Stimulated activated CD4-positive, alpha-beta T cell treated with anti-CD3 and anti-CD28 coated beads, Interleukin-2, amount 100 ng/mL, for 24 hours (primary cell): ENCODE measurements around the gene AMFR.
A peak's percentile ranks its signal among the peaks of the same experiment; 100 is the strongest.

Experiments
- DNase-seq, 2 donors: peaks; one replicate each; pipeline ENCODE4 v3.0.0-alpha.2; 2020

Gene AMFR

DNA sequence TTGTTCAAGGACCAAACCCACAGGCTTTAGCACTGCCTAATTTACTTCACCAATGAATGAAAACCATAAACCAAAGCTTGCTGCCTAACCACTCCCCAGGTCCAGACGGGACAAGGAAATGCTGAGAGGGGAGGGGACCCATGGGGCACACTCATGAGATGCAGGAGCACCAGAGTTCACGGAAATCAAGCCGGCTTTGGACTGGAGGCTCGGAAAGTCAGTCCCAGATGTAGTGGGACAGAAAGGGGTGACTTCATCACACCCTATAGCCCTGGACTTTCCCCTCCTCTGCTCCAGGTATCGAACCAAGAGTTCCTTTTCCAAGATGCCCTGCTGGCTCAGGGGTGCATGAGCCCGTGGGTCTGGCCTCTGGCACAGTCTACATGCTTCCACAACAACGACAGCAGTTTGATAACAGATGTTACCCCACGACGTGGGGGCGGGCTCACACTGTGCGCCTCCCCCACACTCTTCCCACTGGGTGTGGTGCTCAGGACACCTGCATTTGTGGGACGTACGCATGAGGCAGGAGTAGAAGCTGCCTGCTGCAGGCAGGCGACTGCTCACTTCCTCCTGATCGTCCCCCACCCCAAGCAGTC lies 63.2 kb downstream of the AMFR start:
- no peak for DNase-seq

DNA sequence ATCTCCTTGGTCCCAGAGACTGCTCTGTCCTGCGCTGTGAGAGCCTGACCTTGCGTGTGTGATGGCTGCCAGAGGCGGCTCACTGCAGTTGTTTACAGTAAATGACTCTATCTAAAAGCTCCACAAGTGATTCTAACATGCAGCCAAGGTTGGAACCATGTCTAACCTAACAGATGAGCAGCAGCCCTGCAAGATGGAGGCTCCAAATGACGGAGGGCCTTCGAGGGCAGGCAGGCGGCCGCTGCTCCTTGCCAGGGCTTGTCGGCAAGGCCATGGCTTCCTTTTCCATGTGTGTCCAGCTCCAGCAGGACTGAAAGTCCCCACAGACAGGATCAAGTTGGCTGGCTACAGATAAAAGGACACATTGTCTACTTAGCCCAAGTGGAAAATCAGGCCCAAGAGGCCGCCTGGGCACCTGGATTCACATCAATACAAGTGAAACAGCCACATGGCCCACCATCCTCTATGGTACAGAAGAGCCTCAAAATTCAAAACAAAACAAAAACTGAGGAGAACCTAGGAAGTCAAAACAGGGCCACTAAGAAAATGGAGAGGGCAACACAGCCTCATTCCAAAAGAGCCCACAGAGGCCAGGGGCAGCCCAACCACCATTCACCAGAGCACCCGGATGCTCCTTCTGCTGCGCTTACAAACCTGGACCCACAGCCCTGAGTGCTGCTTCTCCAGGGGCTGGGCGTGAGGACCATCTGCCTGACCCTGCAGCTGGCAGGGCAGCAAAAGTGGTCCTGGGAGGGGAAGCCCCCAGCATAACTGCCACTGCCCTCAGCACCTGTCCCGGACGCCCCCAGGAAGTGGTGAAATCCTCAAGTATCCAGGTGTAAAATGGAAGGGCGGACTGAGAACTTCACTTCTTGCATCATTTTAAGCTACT lies 65.0 kb downstream of the AMFR start:
- DNase-seq: peak in 1 of 2 donors; percentile 13

DNA sequence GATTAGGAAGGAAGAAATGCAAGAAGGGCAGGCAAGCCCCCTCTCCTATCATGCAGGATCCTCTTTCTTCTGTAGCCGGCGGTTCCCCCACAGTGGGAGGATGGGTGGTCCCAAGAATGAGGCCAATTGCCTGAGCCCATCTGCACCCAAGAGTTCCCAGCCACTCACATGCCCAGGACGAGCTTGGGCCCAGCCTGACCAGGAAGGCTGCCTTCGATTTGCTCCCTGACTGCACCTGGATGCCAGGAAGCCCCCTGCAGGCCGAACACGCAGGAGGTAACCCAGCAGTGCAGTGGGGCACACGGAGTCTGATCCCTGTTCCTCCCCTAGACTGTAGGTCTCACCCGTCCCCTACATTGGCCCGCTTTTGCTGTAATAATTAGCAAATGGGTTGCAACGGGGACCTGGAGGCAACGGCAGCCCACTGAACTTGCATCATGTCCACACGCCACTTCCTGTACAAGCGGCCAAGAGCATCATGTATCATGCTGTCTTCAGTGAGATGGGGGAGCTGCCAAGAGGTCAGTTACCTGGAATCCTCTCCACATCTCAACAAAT lies 67.5 kb downstream of the AMFR start:
- DNase-seq: peak in 1 of 2 donors; percentile 16

DNA sequence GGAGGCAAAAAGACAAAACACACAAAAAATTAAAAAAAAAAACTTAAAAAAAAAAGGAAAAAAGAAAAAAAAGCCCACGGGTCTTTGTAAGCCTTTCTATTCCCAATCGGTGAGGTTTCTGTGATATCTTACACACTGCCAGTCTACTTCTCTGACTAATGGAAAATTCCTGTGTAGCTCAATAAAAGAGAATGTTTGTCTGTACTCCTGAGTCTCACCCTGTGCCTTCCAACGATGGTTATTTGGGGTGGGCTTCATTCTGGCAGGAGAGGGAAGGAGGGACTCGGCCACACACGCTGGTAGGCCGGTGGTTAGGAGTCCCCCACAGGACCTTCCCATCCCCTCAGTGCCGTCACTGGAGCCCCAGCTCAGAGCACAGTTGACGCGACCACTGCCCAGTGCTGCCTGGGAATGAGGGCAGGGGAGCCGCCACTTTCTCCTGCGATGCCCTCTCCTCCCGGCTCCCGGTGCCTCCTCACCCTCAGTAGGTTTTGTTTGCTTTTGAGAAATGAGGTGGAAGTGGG lies 68.0 kb downstream of the AMFR start:
- DNase-seq: peak in 1 of 2 donors; percentile 17

DNA sequence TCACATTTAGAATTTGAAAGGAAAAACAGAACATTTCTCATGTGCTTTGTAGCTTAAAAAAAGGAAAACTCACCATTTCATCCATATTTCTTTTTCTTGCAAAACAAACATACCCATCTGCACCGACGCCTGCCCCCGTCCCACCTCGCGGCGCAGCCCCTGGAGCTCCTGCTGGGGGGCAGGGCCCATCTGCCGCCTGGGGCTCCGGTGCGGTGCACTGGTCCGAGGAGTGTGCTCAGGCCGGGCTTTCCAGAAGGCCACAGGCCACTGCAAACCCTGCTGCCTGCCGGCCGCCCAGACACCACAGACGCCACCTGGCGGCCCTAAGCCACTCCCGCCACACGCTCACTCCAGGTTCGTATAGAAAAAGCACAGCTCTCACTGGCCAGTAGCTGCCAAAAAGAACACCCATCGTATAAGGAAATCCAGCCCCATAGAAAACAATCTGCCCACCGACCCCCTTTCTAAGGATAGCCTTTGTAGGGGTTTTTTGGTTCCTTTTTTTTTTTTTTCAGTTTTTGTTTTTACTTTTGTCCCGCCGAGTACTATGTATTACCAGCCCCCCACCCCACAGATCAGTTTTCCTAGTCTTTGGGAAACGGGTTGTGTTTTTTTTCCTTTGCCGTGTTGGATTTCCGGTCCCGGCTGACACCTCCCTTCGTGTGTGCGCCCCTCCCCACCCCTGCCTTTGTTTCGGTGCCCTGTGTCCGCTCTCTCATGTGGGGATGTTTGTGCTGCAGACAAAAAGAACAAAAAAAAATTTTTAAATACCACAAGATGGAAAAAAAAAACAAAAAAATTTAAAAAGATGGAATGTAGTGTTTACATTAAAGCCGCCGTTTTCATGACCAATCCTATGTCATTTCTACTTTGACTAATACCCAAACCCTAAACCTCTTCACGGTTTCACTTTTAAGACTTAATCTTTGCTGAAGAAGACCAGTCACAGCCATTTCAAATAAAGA lies 68.8 kb downstream of the AMFR start:
- peak; percentile 52 to 64 for DNase-seq

DNA sequence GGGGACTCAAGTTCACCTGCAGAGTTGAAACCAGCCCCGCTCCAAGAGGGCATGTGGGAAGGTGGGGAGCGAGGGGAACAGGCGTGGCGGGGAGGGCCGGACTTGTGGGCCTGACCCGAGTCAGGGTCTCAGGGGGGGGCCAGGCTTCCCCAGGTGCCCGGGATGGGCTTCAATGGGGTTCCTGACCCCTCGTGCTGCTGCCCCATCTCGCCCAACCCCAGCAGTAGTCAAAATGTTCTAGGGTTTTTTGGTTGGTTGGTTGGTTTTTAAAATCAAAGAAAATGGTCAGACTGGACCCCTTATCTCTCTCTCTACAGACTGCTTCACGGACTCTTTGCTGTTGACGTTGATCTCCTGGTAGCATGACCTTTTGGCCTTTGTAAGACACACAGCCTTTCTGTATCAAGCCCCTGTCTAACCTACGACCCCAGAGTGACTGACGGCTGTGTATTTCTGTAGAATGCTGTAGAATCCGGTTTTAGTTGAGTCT lies 69.5 kb downstream of the AMFR start:
- no peak for DNase-seq

DNA sequence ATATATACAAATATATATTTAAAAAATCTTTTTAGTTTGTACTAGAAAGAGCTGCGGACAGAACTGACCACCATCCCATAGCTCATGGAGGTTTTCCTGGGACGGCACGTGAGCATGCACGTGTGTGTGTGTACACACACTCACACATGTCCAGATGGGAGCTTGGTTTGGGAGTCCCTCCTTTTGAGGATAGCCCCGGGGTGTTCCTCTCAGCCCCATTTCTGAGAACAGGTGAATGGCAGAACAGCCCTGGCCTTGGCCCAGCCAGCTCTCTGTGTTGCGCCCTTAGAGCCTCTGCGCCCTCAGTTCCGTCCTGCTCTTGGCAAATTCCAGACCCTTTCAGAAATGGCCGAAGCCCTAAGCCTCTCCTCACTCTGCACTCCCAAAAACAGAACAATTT lies 70.1 kb downstream of the AMFR start:
- no peak for DNase-seq

DNA sequence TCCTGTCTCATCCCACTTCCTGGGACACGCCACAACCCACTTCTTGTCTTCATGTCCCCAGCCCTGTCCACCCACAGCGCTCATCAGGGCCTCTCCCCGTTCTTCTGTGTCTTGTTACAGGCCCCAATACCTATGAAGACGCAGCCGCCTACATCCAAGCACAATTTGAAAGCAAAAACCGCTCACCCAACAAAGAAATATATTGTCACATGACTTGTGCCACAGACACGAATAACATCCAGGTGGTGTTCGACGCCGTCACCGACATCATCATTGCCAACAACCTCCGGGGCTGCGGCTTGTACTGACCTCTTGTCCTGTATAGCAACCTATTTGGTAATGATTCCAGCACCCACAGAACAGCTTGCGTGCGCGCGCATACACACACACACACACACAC lies 70.6 kb downstream of the AMFR start:
- no peak for DNase-seq

DNA sequence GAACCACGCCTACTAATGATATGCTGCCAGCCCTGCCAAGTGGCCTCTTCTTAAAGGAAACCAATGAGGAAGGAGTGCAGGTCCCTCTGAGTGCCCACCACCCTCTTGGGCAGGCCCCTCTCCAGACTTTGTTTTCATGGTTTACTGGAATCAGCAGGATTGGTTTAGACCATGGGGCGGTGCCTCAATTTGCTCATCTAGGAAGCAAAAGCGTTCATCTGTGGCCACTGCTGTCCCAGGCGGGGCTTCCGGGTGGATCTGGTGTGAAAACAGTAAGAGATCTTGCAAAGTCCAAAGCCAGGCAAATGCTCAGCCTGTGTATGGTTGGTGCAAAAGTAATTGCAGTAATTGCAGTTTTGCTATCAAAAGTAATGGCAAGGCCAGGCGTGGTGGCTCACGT lies 71.3 kb downstream of the AMFR start:
- no peak for DNase-seq

DNA sequence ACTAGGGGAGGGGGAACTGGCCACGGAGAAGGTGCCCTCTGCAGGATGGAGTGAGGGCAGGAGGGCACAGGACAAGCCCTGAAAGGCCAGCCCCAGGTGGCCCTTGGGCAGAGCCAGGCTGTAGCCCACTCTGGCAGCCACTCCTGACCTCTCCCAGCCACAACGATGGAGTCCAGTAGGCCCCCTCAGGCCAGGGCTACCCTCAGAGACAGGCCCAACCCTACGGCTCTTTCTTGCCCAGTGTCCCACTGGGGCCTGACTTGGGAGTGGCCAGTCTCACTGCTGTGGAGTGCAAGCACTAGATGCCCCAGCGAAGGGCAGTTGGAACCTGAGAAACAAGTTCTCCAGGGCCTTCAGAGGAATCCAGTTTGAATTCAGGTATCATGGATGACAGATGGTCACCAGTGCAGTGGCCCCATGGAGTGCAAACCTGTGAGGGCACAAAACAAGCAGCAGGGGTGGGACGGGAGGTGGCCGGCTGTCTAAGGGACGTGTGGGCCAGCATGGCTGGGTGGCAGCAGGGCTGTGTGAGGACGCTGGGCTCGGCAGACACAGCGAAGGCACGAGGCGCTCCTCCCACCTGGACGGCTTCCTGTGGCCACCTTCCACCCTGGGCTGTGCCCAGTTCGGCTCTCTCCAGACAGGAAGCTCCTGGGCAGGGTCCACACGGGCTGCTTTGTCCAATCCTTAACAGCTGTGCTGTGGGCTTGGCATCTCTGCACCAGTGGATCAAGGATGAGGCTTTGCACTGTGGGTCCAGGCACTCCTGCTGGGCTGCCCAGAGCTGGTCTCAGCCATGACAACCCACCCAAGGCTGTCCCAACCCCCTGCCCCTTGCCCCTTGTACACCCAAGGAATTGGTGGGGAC lies 72.1 kb downstream of the AMFR start:
- no peak for DNase-seq

DNA sequence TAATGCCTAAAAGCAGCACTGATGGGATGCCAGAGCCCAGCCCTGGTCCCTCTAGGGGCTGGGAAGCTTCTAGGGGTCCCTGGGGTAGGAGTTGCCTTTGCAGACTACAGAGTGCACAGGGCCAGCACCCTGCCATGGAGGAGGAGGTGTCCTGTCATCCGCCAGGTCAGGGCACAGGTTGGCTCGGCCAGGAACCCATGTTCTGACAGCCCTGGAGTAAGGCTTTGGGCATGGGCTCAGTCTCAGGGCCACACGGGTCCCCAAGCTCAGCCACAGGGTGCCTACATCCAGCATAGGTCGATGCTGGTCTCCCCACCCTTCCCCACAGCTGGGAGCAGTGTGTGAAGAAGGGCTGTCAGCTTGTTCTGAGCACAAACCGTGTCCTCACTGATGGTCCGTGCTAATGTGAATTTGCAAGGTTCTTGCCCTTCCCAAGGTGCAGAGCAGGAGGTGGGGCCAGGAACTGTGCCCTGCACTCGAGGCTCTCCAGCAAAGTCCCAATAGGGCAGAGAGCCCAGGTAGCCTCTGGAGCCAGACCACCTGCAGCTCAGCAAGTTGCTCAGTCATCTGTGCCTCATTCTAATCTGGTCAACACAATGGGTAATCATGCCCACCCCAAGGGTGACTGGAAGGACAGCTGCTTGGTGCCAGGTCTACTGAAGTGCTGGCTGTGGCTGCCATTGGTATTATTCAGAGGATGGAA lies 72.8 kb downstream of the AMFR start:
- no peak for DNase-seq

DNA sequence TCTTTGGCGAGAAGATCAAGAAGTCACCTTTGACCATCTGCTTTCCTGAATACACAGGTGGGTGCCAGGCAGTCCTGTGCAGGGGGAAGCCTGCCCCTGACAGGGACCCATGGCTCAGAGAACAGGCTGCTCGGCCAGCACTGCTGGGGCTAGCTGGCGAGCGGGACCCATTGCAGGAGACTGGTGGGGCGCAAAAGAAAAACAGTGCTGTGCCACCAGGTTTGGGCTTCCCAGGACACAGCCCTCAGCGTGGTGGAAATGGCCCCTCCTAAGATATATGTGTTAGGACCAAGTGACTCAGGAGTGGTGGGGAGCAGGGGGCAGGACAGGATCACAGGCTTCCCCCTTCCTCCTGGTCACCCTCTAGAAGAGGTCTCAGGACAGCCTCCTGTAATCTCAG lies 73.9 kb downstream of the AMFR start:
- no peak for DNase-seq

DNA sequence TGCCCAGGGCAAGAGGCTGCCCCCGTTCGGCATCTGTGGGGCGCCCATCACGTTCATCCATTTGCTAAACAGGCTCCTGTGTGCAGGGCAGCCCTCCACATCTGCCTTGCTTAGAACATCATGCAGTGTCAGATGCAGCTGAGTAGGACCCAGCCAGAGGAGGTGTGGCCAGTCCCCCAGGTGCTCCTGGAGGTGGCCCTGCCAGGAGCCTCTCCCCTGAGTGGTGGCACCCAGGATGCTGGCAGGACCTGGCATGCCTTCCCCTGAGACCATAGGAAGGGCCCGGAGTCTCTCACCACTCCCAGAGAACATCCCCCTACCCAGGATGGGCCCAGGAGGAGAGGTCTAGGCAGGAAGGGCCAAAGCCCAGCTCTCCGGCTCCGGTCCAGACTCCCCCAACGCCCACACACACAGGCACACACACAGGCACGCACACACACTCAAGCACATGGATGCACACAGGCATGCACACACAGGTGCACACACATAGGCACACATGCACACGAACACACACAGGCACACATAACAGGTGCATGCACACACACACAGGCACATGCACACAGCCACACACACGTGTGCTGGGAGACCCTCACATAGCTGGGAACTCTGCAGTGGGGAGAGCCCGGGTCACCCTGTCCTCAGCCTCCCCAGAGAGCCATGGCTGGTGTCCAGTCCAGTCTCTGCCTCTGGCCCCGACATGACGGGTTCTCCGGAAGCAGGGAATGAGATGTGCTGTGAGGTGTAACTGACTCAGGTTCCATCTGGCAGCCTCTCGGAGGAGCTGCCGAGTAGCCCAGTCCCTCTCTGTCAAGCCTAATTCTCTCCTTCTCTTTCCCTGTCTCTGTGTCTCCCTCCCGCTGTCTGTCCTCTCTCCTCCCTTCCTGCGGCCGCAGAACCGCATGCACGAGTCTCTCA lies 74.6 kb downstream of the AMFR start:
- no peak for DNase-seq

DNA sequence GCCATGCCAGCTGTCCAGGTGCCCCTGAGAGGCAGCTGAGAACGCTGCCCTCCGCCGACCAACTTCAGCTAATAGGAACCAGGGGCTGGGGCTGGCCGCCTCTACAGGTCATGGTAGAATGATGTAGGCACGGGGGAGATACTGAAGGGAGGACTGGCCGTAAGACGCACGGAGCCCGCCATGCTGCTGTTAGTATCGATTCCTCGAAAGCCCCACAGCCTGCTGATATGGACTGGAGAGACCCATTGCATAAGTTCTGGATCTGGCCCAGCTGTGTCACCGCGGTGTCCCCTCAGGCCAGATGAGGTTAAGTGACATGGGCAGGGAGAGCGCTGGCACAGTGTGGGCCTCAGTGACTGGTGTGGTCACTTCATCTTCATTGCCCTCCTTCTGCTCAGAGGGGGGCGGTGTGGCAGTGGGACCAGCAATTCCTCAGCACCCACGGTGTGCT lies 75.6 kb downstream of the AMFR start:
- no peak for DNase-seq

DNA sequence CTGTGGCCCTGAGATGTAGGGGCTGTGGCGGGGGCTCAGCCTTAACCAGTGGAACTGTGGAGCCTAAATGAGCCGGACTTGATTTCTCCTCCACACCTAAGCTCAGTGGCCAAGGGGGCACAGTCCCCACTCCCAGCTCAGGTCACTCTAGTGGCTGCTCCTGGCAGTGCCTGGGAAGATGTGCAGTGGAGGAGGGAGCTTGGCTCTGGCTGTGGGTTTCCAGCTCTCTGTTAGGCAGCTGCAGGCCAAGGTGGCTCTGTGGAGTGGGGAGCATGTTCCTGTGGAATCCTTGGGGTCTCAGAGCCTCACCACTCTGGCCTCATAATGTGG lies 76.3 kb downstream of the AMFR start:
- DNase-seq: no peak

DNA sequence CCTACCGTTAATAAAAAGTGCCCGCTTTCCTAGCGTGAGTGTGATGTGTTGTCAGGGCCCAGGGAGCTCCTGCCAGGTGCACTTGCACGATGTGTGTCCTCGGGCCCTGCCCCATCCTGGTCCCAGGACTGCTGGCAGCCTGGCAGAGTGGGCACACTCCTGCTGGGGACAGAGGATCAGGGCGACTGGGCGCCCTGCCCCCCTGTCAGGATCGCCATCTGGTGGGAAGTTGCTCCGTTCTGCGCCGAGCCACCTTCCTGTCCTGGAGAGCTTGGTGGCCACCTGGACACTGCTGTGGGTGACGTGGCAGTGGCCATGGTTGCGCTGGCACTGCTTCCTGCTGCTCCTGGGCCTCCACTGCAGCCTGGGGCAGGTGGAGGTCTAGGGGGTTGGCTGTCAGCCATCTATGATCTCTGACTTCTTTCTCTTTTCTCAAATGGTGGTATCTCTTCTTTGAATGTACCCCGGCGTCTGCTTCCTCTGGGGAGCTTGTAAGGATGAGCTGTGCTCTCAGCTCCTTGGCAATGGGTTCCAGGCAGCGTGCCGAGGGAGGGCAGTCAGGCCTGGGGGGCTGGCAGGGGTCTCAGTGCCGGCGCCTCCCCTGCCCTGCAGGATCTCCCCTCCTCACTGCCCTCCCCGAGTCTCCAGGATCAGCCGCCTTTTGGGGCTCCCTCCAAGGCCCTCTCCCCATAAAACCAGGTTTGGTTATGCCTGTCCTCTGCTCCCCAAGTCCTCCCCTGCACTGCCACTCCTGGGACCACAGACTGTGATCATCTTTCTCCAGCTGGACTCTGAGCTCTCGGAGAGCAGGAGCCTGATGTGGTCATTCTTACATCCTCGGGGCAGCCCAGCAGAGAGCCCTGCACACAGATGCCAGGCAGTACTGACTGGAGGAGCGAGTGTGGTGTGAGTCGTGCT lies 76.9 kb downstream of the AMFR start:
- DNase-seq: no peak

DNA sequence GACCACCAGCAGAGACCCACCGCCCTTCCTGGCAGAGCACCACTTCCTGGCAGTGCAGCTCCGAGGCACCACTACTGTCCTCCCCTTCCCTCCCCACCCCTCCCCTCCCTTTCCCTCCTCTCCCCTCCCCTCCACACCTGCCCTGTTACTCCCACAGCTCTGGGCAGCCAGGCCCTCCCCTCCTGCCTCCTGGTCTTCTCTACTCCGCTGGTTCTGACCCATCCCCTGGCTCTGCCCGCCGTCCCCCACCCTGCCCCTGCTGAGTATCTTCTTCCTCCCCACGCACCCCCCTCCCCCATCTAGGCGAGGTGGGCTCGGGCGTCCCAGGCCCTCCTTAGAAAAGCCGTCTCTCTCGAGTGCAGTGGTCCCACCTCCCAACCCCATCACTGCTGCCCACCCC lies 77.7 kb downstream of the AMFR start:
- DNase-seq: no peak

DNA sequence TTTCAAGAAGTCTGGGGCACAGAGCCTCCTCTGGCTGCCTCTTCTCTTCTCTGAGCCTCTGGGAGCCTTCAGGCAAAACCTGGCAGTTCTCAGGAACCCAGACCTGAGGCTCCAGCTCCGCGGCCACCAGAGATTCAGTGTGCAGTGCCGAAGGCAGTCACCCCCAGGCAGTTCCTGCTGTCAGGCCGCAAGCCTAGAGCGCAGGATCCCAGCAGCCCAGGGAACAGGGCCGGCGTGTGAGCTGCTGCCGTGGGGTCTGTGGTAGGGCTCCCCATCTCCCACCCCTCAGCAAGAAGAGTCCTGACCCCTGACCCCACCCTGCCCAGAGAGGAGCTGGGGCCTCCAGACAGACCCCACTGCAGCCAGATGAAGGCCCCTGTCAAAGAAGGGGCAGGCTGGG lies 78.2 kb downstream of the AMFR start:
- DNase-seq: no peak
